WTC11 (cell line): ENCODE results near the gene PHF12.

Experiments
- CBFB ChIP-seq: sonication (generic); formaldehyde crosslinking; IDR thresholded peaks from 2 replicates; pipeline ENCODE4 v1.8.1; 2022; ENCODE audit warnings: mild to moderate bottlenecking, low read depth, missing genetic modification reagents
- CREB1 ChIP-seq: sonication (generic); formaldehyde crosslinking; IDR thresholded peaks from 2 replicates; pipeline ENCODE4 v1.8.0; 2023; ENCODE audit warnings: mild to moderate bottlenecking, missing genetic modification reagents
- CREM ChIP-seq: sonication (generic); formaldehyde crosslinking; IDR thresholded peaks from 2 replicates; pipeline ENCODE4 v1.8.1; 2022; ENCODE audit warnings: mild to moderate bottlenecking, missing genetic modification reagents, moderate library complexity
- FOXJ3 ChIP-seq: sonication (generic); formaldehyde crosslinking; IDR thresholded peaks from 2 replicates; pipeline ENCODE4 v1.9.0; 2021; ENCODE audit warnings: missing genetic modification reagents, mild to moderate bottlenecking, borderline replicate concordance
- IRF2 ChIP-seq: sonication (generic); formaldehyde crosslinking; IDR thresholded peaks from 2 replicates; pipeline ENCODE4 v1.8.0; 2022; ENCODE audit warnings: low read depth, missing genetic modification reagents, borderline replicate concordance
- JAZF1 ChIP-seq: fragments of 250-450 bp; sonication (Bioruptor Pico); IDR thresholded peaks from 2 replicates; pipeline ENCODE4 v1.9.0; 2021; ENCODE audit warnings: moderate library complexity, mild to moderate bottlenecking, inconsistent platforms
- JUN ChIP-seq: sonication (generic); formaldehyde crosslinking; IDR thresholded peaks from 2 replicates; pipeline ENCODE4 v1.8.0; 2023; ENCODE audit warnings: mild to moderate bottlenecking, missing genetic modification reagents
- NFYB ChIP-seq: sonication (generic); formaldehyde crosslinking; conservative IDR thresholded peaks from 2 replicates; pipeline ENCODE4 v1.8.0; 2022; ENCODE audit warnings: low read depth, missing genetic modification reagents
- RELA ChIP-seq: sonication (generic); formaldehyde crosslinking; IDR thresholded peaks from 2 replicates; pipeline ENCODE4 v1.8.1; 2022; ENCODE audit warnings: missing genetic modification reagents, mild to moderate bottlenecking, borderline replicate concordance
- ZNF138 ChIP-seq: sonication (generic); formaldehyde crosslinking; conservative IDR thresholded peaks from 2 replicates; pipeline ENCODE4 v1.8.1; 2022; ENCODE audit warnings: mild to moderate bottlenecking, moderate library complexity, missing genetic modification reagents
- ZNF263 ChIP-seq: sonication (generic); formaldehyde crosslinking; IDR thresholded peaks from 2 replicates; pipeline ENCODE4 v1.8.1; 2022; ENCODE audit warnings: low read depth, mild to moderate bottlenecking, moderate library complexity, missing genetic modification reagents
- TF ChIP-seq, protein P1 (sequence below): fragments of 200-600 bp; IDR thresholded peaks from 2 replicates; pipeline ENCODE4 v1.8.0; 2022; ENCODE audit warnings: antibody characterized with exemption
- TF ChIP-seq, protein P2 (sequence below): sonication (generic); formaldehyde crosslinking; IDR thresholded peaks from 2 replicates; pipeline ENCODE4 v1.8.1; 2022; ENCODE audit warnings: mild to moderate bottlenecking, missing genetic modification reagents, moderate library complexity, borderline replicate concordance

DNA sequence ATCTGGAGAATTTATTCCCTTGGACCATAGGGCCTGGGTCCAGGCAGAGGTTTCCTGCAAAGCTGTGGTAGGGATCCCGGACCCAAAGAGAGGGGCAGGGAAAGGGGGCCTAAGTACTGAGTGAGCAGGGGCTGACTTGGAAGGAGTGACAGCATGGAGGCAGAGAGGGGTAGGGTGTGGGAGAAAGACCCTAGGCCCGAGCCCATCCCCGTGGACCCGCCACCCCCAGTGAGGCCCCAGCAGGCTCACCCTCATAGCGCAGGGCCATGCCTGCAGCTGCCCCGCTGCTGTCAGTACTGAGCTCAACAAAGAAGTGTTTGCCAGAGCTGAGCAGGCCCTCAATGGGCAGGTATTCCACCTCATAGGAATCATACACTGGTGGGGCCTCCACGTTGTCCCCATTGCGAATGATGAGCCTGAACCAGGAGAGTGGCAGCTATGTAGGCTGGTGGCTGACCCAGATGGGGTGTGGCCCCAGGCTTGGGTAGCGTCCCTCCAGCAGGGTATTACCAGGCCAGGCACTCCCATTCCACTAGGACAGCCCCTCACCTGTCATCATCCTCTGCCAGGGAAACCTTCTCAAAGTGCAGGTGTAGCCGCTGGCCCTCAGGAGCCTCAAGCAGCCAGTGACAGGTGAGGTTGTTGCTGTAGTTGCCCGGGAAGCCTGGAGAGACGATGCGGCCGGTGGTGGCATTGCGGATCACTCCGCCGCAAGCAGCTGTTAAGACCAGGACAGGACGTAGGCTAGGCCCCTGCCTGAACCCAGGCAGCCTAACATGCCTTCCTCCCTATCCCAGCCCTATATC lies 9.1 kb upstream of the PHF12 start:
- TF ChIP-seq, protein P1, sequence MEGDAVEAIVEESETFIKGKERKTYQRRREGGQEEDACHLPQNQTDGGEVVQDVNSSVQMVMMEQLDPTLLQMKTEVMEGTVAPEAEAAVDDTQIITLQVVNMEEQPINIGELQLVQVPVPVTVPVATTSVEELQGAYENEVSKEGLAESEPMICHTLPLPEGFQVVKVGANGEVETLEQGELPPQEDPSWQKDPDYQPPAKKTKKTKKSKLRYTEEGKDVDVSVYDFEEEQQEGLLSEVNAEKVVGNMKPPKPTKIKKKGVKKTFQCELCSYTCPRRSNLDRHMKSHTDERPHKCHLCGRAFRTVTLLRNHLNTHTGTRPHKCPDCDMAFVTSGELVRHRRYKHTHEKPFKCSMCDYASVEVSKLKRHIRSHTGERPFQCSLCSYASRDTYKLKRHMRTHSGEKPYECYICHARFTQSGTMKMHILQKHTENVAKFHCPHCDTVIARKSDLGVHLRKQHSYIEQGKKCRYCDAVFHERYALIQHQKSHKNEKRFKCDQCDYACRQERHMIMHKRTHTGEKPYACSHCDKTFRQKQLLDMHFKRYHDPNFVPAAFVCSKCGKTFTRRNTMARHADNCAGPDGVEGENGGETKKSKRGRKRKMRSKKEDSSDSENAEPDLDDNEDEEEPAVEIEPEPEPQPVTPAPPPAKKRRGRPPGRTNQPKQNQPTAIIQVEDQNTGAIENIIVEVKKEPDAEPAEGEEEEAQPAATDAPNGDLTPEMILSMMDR, result no peak
- TF ChIP-seq CREM (no peak), ZNF263 (CRISPR knock-in tag) (no peak), JAZF1 (CRISPR knock-in tag) (no peak), IRF2 (CRISPR knock-in tag) (no peak), FOXJ3 (no peak), CBFB (CRISPR knock-in tag) (no peak), NFYB (CRISPR knock-in tag) (no peak), CREB1 (CRISPR knock-in tag) (no peak), JUN (CRISPR knock-in tag) (no peak), ZNF138 (no peak), RELA (CRISPR knock-in tag) (no peak)
- TF ChIP-seq, protein P2, sequence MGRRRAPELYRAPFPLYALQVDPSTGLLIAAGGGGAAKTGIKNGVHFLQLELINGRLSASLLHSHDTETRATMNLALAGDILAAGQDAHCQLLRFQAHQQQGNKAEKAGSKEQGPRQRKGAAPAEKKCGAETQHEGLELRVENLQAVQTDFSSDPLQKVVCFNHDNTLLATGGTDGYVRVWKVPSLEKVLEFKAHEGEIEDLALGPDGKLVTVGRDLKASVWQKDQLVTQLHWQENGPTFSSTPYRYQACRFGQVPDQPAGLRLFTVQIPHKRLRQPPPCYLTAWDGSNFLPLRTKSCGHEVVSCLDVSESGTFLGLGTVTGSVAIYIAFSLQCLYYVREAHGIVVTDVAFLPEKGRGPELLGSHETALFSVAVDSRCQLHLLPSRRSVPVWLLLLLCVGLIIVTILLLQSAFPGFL (CRISPR knock-in tag), result no peak
